CD4-positive, alpha-beta T cell treated with Interleukin-6 at 100 ng/mL for 8 hours (primary cell): ENCODE results near the gene ATP2A3.

Experiments
- DNase-seq: peaks from one replicate; pipeline ENCODE4 v3.0.0-alpha.2; 2020; ENCODE audit warnings: mixed read lengths, low spot score

ATP2A3 gene

GRCh38 chr17:3972931-3973330 is 8.7 kb upstream of the ATP2A3 start:
- DNase-seq = no peak

- no peak for DNase-seq
Observed at GRCh38 chr17:3972281-3972731, 8.1 kb upstream of the ATP2A3 start.

GRCh38 chr17:3970668-3971067 is 6.4 kb upstream of the ATP2A3 start:
- DNase-seq = no peak

- no peak for DNase-seq
Observed at GRCh38 chr17:3969963-3970362, 5.7 kb upstream of the ATP2A3 start.

GRCh38 chr17:3968886-3969524 is 4.8 kb upstream of the ATP2A3 start:
- no peak for DNase-seq

GRCh38 chr17:3968015-3968414 is 3.8 kb upstream of the ATP2A3 start:
- no peak for DNase-seq

GRCh38 chr17:3966720-3967363 is 2.6 kb upstream of the ATP2A3 start:
- no peak for DNase-seq

- peak; percentile 66 for DNase-seq
Observed at GRCh38 chr17:3965118-3965800, 1.0 kb upstream of the ATP2A3 start.

- peak; percentile 83 for DNase-seq
Observed at GRCh38 chr17:3963237-3964201, 718 bp downstream of the ATP2A3 start.

- no peak for DNase-seq
Observed at GRCh38 chr17:3962965-3963236, 1.3 kb downstream of the ATP2A3 start.

GRCh38 chr17:3962217-3962964 is 1.8 kb downstream of the ATP2A3 start:
- no peak for DNase-seq

GRCh38 chr17:3961564-3962047 is 2.6 kb downstream of the ATP2A3 start:
- DNase-seq = peak; percentile 26

GRCh38 chr17:3960764-3961163 is 3.5 kb downstream of the ATP2A3 start:
- DNase-seq = no peak

- no peak for DNase-seq
Observed at GRCh38 chr17:3959921-3960601, 4.2 kb downstream of the ATP2A3 start.

- DNase-seq = no peak
Observed at GRCh38 chr17:3959295-3959899, 4.8 kb downstream of the ATP2A3 start.

GRCh38 chr17:3957735-3958599 is 6.3 kb downstream of the ATP2A3 start:
- DNase-seq = no peak

- no peak for DNase-seq
Observed at GRCh38 chr17:3956983-3957382, 7.3 kb downstream of the ATP2A3 start.

- no peak for DNase-seq
Observed at GRCh38 chr17:3956327-3956957, 7.8 kb downstream of the ATP2A3 start.

GRCh38 chr17:3955673-3955988 is 8.6 kb downstream of the ATP2A3 start:
- no peak for DNase-seq
